Mesothelial cell of epicardium (in vitro differentiated cells): ENCODE data around the gene THAP9. TPM values are rescaled to one million over a fixed set of nuclear protein-coding genes. Genes with fewer than 3 reads are reported as not detected.
"Not testable (repeated sequence)": the region's sequence is repeated elsewhere in the genome, so short reads cannot be mapped to it uniquely, and the experiment has no call there.

Source experiments
- DNase-seq, 2 experiments: peaks; one replicate each; pipeline ENCODE4 v3.0.0; 2021; ENCODE audit warnings: low spot score in 2 of 2; ENCODE audit not compliant: unreplicated experiment in 2 of 2
- H3K27ac Mint-ChIP-seq: 2 replicates; pipeline ENCODE4 v1.8.0; 2021; ENCODE audit warnings: mixed read lengths
- H3K27me3 Mint-ChIP-seq: 2 replicates; pipeline ENCODE4 v1.8.0; 2021; ENCODE audit warnings: low read depth, mixed read lengths
- H3K36me3 Mint-ChIP-seq: 2 replicates; pipeline ENCODE4 v1.8.0; 2021; ENCODE audit warnings: mixed read lengths
- H3K4me1 Mint-ChIP-seq: 2 replicates; pipeline ENCODE4 v1.8.0; 2021; ENCODE audit warnings: mixed read lengths
- H3K4me3 Mint-ChIP-seq: 2 replicates; pipeline ENCODE4 v1.8.0; 2021; ENCODE audit warnings: mild to moderate bottlenecking, moderate library complexity, mixed read lengths
- H3K9me3 Mint-ChIP-seq: 2 replicates; pipeline ENCODE4 v1.8.0; 2021; ENCODE audit warnings: mixed read lengths
- CTCF ChIP-seq: fragments of 200-600 bp; sonication (generic); IDR thresholded peaks from one replicate; pipeline ENCODE4 v1.5.0; 2021; ENCODE audit warnings: antibody characterized with exemption; ENCODE audit not compliant: unreplicated experiment
- total RNA-seq: library from RNA; stranded (reverse); gene quantifications from 3 replicates; pipeline ENCODE4 v1.2.1, GENCODE V29; 2021

THAP9 gene
- total RNA-seq, 1 donor from 2014 or later = 8.8 TPM

DNA sequence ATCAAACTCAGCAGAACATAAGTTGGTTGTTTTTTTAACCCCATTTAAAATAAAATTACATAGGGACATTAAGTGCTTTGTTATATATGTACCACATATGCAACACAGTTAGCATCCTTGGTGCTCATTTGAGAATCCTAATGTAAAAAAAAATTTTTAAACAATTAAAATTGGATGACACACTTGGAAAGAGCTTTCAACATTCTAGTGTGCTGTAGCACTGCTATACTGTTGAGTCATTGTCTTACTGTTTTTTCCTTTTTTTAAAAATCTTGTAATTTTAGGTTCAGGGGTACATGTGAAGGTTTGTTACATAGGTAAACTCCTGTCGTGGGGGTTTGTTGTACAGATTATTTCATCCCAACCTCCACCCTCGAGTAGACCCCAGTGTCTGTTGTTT is 12.8 kb downstream of the THAP9 start:
- Mint-ChIP-seq H3K9me3 (peaks cover 7% of the 10 kb centered on the region), H3K36me3 (peaks cover 20% of the 10 kb centered on the region), H3K4me1 (no peaks in the 10 kb centered on the region), H3K4me3 (no peak overlapping the region), H3K27me3 (no peaks in the 10 kb centered on the region), H3K27ac (no peak overlapping the region)
- DNase-seq = no peak
- no peak for TF ChIP-seq CTCF

DNA sequence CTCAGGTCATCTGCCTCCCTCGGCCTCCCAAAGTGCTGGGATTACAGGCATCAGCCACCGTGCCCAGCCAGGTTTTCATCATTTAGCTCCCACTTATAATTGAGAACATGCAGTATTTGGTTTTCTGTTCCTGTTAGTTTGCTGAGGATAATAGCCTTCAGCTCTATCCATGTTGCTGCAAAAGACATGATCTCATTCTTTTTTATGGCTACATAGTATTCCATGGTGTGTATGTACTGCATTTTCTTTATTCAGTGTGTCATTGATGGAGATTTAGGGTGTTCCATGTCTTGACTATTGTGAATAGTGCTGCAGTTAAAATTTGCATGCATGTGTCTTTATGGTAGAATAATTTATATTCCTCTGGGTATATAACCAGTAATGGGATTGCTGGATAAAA is 13.4 kb downstream of the THAP9 start:
- H3K9me3 Mint-ChIP-seq, H3K4me1 Mint-ChIP-seq, DNase-seq, H3K4me3 Mint-ChIP-seq, H3K27ac Mint-ChIP-seq, H3K27me3 Mint-ChIP-seq: not testable (repeated sequence)
- peaks cover 20% of the 10 kb centered on the region for H3K36me3 Mint-ChIP-seq

GRCh38 chr4:82918091-82918490 is 17.6 kb downstream of the THAP9 start:
- no peak overlapping the region for H3K4me3 Mint-ChIP-seq
- H3K36me3 Mint-ChIP-seq = peaks cover 11% of the 10 kb centered on the region
- no peaks in the 10 kb centered on the region for H3K27me3 Mint-ChIP-seq
- DNase-seq = no peak
- no peak for TF ChIP-seq CTCF
- H3K27ac Mint-ChIP-seq = no peak overlapping the region
- peaks cover 7% of the 10 kb centered on the region for H3K9me3 Mint-ChIP-seq
- H3K4me1 Mint-ChIP-seq = no peaks in the 10 kb centered on the region

- H3K27ac Mint-ChIP-seq = no peak overlapping the region
These were observed 18.9 kb downstream of the THAP9 start for GRCh38 chr4:82919386-82919785.

GRCh38 chr4:82921795-82922194 is 21.3 kb downstream of the THAP9 start:
- Mint-ChIP-seq H3K27ac (no peak overlapping the region), H3K4me1 (no peaks in the 10 kb centered on the region), H3K9me3 (no peaks in the 10 kb centered on the region), H3K4me3 (no peak overlapping the region), H3K27me3 (no peaks in the 10 kb centered on the region), H3K36me3 (peaks cover 2% of the 10 kb centered on the region)
- TF ChIP-seq CTCF = no peak
- DNase-seq = no peak

More at GRCh38 chr4:82919386-82919785, 18.9 kb downstream of the THAP9 start:
- TF ChIP-seq CTCF = no peak
- DNase-seq = no peak
- Mint-ChIP-seq H3K36me3 (peaks cover 7% of the 10 kb centered on the region), H3K4me1 (no peaks in the 10 kb centered on the region), H3K9me3 (peaks cover 2% of the 10 kb centered on the region), H3K4me3 (no peak overlapping the region), H3K27me3 (no peaks in the 10 kb centered on the region)

DNA sequence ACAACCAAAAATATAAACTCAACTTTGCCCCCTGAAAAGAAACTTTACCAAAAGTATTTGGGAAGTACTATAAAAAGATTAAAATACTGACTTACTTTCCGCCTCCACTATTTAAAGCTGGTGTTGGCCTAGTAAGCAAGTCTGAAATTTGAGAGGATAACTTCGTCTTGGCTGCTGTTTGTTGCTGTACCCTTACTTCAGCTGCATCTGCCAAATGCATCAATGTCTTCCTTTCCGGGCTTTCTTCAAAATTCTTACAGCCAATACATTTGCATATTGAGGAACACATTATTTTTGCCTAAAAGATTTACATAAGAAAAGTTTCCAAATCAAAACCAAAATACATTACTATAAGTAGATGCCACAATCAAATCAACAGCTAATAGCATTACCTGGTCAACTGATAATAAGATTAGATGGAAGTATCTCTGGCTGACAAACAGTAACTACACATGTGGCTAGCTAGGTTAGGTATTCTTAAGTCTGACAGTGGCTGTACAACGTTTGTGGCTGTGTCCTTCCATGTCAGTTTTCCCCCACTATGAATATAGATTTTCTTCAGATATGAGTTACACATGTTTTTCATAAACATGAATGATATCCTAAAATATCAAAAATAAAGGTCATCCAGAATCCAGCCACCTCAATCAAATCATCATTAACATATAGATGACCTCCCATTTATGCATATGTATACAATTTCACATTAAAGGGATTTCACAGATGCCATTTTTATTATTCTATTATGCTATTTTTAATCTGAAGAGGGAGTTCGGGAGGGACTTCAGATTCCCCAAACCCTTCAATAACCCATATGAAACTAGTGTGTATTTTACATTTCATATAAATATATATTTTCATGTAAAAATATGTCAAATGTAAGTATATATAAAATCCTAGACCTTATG is 30.6 kb downstream of the THAP9 start:
- no peak for DNase-seq
- Mint-ChIP-seq H3K4me1 (no peaks in the 10 kb centered on the region), H3K4me3 (no peak overlapping the region), H3K27me3 (no peaks in the 10 kb centered on the region), H3K9me3 (no peaks in the 10 kb centered on the region), H3K36me3 (peaks cover 16% of the 10 kb centered on the region), H3K27ac (no peak overlapping the region)
- TF ChIP-seq CTCF = no peak
